NCI-H2227 (cell line): ENCODE measurements around the gene ZNF354B.
"Not testable (repeated sequence)": the region's sequence is repeated elsewhere in the genome, so short reads cannot be mapped to it uniquely, and the experiment has no call there.

Experiments
- DNase-seq: peaks from one replicate; lab custom pipeline; 2025; ENCODE audit not compliant: unreplicated experiment; lab: John Stamatoyannopoulos, UW

ZNF354B gene

GRCh38 chr5:178883115-178883694, 23.5 kb downstream of the ZNF354B start:
- not testable (repeated sequence) for DNase-seq

DNA sequence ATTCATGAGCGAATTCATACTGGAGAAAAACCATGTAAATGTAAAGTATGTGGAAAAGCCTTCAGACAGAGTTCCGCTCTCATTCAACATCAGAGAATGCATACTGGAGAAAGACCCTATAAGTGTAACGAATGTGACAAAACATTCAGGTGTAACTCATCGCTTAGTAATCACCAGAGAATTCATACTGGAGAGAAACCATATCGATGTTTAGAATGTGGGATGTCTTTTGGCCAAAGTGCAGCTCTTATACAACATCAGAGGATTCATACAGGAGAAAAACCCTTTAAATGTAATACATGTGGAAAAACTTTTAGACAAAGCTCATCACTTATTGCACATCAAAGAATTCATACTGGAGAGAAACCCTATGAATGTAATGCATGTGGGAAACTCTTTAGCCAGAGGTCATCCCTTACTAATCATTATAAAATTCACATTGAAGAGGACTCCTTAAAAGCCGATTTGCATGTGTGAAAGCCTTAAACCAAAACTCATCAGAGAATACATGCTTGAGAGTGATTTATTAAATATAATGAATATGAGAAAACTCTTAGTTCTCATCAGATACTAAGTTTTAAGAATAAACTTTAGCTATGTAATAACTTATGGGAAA, 24.2 kb downstream of the ZNF354B start:
- DNase-seq: no peak

GRCh38 chr5:178895615-178896571, 36.1 kb downstream of the ZNF354B start, which contains the start of gene ZFP2:
Gene ZFP2, plus strand, starts transcription at chr5:178895913. Its CDS starts 35,401 bp downstream, at chr5:178931314.
- peak; percentile 81 for DNase-seq

DNA sequence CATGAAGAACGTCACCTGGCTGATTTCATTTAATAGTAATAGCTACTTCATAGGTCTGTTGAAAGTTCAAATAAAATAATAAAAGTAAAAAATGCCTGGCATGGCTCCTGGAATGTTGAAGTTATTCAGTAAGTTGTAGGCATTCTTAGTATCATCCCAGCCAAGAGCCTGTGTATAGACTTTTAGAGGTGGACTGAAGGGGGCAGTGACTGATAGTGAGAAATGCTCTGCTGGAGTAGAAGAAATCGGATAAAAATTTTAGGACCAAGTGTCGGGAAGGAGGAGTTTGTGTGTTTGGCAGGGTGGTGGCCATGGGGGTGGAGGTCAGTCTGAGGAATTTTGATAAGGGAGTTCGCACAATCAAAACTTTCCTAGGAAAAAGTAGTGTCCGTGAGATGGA, 39.5 kb downstream of the ZNF354B start:
- no peak for DNase-seq

- no peak for DNase-seq
These were observed 43.1 kb downstream of the ZNF354B start for GRCh38 chr5:178902849-178903248.

DNA sequence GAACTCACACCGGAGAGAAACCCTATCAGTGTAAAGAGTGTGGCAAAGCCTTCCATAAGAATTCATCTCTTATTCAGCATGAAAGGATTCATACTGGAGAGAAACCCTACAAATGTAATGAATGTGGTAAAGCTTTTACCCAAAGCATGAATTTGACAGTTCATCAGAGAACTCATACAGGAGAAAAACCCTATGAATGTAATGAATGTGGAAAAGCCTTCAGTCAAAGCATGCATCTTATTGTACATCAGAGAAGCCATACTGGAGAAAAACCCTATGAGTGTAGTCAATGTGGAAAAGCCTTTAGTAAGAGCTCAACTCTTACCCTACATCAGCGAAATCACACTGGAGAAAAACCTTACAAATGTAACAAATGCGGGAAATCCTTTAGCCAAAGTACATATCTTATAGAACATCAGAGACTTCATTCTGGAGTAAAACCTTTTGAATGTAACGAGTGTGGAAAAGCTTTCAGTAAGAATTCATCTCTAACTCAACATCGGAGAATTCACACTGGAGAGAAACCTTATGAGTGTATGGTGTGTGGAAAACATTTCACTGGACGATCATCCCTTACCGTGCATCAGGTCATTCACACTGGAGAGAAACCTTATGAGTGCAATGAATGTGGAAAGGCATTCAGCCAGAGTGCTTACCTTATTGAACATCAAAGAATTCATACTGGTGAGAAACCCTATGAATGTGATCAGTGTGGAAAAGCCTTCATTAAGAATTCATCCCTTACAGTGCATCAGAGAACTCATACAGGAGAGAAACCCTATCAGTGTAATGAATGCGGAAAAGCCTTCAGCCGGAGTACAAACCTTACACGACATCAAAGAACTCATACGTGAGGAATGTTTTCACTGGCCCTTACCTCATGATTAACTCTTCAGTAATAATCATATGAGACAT, 72.3 kb downstream of the ZNF354B start:
- no peak for DNase-seq
